ENCODE data around the gene CTDNEP1.

DNA sequence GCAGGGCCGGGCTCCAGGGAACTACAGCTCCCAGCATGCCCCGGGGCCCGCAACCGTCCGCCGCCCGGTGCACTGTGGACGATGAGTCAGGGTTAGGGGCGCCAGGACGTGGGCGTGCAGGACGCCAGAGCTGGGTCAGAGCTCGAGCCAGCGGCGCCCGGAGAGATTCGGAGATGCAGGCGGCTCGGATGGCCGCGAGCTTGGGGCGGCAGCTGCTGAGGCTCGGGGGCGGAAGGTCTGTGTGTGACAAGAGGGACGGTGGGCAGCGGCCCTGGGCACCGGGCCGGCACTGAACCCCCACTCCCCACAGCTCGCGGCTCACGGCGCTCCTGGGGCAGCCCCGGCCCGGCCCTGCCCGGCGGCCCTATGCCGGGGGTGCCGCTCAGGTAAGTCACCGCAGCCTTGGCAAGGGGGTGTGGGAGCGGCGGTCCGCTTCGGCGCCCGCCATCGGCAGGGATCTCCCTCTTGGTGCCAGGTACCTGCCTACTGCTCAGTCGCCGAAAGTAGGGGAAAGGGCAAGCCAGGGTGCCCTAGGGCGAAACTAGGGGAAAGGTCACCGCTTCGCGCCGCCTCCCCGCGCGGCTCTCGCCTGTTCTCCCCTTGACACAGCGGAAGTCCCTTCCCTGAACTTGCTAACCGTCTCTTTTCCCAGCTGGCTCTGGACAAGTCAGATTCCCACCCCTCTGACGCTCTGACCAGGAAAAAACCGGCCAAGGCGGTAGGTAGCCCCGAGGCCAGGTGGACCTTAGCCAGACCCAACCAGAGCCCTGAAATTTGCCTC lies 31.5 kb downstream of the CTDNEP1 start, which contains the start of the genes ACADVL and DLG4:
- TF ChIP-seq POLR2A (IDR thresholded peaks at IDR 0.05), result peak; percentile 85
- TF ChIP-seq, protein P1, sequence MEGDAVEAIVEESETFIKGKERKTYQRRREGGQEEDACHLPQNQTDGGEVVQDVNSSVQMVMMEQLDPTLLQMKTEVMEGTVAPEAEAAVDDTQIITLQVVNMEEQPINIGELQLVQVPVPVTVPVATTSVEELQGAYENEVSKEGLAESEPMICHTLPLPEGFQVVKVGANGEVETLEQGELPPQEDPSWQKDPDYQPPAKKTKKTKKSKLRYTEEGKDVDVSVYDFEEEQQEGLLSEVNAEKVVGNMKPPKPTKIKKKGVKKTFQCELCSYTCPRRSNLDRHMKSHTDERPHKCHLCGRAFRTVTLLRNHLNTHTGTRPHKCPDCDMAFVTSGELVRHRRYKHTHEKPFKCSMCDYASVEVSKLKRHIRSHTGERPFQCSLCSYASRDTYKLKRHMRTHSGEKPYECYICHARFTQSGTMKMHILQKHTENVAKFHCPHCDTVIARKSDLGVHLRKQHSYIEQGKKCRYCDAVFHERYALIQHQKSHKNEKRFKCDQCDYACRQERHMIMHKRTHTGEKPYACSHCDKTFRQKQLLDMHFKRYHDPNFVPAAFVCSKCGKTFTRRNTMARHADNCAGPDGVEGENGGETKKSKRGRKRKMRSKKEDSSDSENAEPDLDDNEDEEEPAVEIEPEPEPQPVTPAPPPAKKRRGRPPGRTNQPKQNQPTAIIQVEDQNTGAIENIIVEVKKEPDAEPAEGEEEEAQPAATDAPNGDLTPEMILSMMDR (IDR thresholded peaks at IDR 0.05), result peak in 2 of 3 donors; percentile 12 to 14

Data from ovary (tissue), 3 donors.